Measurements from ENCODE around the gene YBX3.

The YBX3 gene

DNA sequence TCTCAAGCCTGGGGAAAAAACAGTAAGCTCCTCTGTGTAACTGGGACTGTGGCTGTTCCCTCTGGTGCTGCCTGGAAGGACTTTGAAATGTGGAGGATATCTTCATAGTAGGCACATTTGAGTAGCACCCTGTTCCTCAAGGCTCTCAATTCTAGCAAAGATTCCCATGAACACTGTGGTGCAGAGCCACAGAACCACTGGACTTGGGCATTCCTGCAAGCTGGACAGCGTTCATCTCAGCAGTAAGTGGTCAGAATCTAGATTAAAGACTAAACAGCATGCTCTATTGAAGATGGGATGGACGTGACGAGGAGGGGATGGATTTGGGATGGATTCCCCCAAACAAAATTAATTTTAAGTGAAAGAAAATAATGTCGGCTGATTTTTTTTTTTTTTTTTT lies 9.4 kb upstream of the YBX3 start:
- TF ChIP-seq GATA2 (IDR thresholded peaks at IDR 0.05; ENCODE audit: low read depth, low read length) (no peak), GATA3 (IDR thresholded peaks at IDR 0.05; ENCODE audit: low read depth, low read length) (no peak)

GRCh38 chr12:10732066-10732465 lies 8.9 kb upstream of the YBX3 start:
- no peak for TF ChIP-seq GATA3 (IDR thresholded peaks at IDR 0.05; ENCODE audit: low read depth, low read length)
- no peak for TF ChIP-seq GATA2 (IDR thresholded peaks at IDR 0.05; ENCODE audit: low read depth, low read length)

GRCh38 chr12:10730559-10730958 lies 7.4 kb upstream of the YBX3 start:
- TF ChIP-seq GATA3 (IDR thresholded peaks at IDR 0.05; ENCODE audit: low read depth, low read length) = no peak
- TF ChIP-seq GATA2 (IDR thresholded peaks at IDR 0.05; ENCODE audit: low read depth, low read length) = no peak

GRCh38 chr12:10728091-10728490 lies 5.0 kb upstream of the YBX3 start:
- no peak for TF ChIP-seq GATA2 (IDR thresholded peaks at IDR 0.05; ENCODE audit: low read depth, low read length)
- TF ChIP-seq GATA3 (IDR thresholded peaks at IDR 0.05; ENCODE audit: low read depth, low read length) = no peak

GRCh38 chr12:10726945-10727344 lies 3.8 kb upstream of the YBX3 start:
- no peak for TF ChIP-seq GATA3 (IDR thresholded peaks at IDR 0.05; ENCODE audit: low read depth, low read length)

DNA sequence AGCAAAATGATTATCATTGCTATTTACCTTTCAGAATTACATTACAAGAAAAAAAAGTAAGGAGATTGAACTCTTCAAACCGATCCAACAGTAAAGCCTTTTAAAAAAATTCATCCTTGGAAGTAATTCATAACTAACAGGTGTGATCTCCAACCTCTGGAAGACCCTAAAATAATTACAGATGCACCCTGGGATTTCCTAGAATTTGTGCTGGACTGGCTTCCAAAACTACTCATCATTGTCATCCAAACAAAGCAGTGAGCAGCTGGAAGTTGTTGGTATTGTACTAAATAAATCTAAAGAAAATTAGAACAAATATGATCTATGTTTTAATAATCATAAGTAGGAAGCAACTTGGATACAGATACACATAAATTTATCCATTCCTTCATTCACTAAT lies 1.9 kb upstream of the YBX3 start:
- TF ChIP-seq GATA3 (IDR thresholded peaks at IDR 0.05; ENCODE audit: low read depth, low read length) = no peak
- no peak for TF ChIP-seq GATA2 (IDR thresholded peaks at IDR 0.05; ENCODE audit: low read depth, low read length)

DNA sequence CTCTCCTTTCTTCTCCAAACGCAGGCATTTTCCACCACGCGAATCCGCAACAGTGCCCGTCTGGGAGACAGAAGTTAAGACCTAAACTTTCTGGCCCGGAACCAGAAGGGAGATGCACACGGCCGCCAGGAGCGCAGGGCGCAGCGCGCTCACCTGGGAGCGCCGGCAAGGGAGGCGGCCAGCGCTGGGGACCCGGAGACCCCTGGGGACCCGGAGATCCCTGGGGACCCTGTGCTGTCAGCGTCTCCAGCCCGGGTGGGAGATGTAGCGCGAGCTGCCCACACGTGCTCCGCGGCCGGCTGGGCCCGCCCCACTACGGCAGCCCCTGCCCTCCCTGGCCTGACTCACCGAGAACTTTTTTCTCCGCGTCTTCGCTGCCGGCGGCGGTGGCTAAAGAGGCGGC lies 620 bp downstream of the YBX3 start:
- no peak for TF ChIP-seq GATA2 (IDR thresholded peaks at IDR 0.05; ENCODE audit: low read depth, low read length)
- TF ChIP-seq GATA3 (IDR thresholded peaks at IDR 0.05; ENCODE audit: low read depth, low read length) = no peak

DNA sequence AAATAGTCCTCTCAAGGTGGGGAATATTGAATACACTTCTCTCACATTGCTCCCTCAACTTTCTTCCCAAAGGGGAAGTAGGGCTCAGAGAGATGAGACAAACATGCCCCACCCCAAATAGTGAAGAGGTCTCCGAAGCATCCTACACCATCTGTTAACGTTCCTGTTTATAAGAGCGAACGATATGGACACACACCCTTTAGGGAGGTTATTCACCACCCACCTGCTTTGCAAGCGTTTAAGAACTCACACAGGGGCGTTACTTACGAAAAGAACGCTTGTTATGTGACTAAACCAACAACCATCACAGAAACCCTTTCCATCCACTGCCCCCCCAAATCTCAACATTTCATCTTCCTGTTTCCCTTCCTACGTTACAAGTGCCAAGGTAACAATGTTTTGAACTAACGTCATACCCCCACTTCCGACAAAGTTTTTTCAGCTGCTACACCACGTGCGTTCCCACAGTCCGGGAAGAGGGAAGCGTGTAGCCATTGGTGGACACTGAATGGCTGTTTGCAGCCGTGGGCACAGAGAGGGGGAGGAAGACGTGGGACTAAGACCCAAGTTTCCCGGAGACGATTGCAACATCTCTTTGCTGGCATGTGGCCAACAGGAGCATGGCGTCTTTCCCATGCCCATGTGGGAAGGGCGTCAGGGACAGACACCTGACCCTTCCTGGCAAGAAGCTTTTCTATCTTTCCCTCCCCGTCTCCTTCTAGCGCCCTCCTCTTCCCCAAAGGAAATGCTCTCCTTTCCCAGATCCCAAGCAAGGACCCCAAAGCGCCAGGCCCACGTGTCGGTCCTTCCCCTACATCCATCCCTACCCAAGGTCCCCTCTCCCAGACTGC lies 1.2 kb downstream of the YBX3 start:
- TF ChIP-seq GATA3 (IDR thresholded peaks at IDR 0.05; ENCODE audit: low read depth, low read length) = no peak
- no peak for TF ChIP-seq GATA2 (IDR thresholded peaks at IDR 0.05; ENCODE audit: low read depth, low read length)

GRCh38 chr12:10720974-10721650 lies 2.0 kb downstream of the YBX3 start:
- TF ChIP-seq GATA3 (IDR thresholded peaks at IDR 0.05; ENCODE audit: low read depth, low read length) (no peak), GATA2 (IDR thresholded peaks at IDR 0.05; ENCODE audit: low read depth, low read length) (no peak)

DNA sequence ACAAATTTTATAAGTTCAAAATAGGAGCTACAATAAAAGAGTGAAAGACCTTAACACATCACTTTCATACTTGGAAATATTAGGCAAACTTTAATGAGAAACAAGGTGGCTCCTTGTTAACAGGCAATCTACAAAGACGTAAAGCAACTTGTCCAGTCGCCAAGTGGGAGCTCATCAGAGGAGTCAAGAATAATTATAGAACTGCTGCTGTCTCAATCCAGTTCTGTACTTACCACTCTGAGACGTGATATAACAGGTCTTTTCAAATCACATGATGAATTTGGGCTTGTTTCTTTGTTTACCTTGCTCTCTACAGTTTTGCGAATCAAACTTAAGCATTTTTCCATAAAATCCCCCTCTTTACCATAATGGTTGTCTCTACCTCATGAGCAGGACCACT lies 3.6 kb downstream of the YBX3 start:
- no peak for TF ChIP-seq GATA3 (IDR thresholded peaks at IDR 0.05; ENCODE audit: low read depth, low read length)
- TF ChIP-seq GATA2 (IDR thresholded peaks at IDR 0.05; ENCODE audit: low read depth, low read length) = no peak

GRCh38 chr12:10718279-10718821 lies 4.8 kb downstream of the YBX3 start:
- TF ChIP-seq GATA2 (IDR thresholded peaks at IDR 0.05; ENCODE audit: low read depth, low read length) (no peak), GATA3 (IDR thresholded peaks at IDR 0.05; ENCODE audit: low read depth, low read length) (no peak)

- TF ChIP-seq GATA2 (IDR thresholded peaks at IDR 0.05; ENCODE audit: low read depth, low read length) (no peak), GATA3 (IDR thresholded peaks at IDR 0.05; ENCODE audit: low read depth, low read length) (no peak)
These were observed 5.7 kb downstream of the YBX3 start for GRCh38 chr12:10717410-10717809.

GRCh38 chr12:10716704-10717315 lies 6.3 kb downstream of the YBX3 start:
- TF ChIP-seq GATA2 (IDR thresholded peaks at IDR 0.05; ENCODE audit: low read depth, low read length) = no peak
- no peak for TF ChIP-seq GATA3 (IDR thresholded peaks at IDR 0.05; ENCODE audit: low read depth, low read length)

DNA sequence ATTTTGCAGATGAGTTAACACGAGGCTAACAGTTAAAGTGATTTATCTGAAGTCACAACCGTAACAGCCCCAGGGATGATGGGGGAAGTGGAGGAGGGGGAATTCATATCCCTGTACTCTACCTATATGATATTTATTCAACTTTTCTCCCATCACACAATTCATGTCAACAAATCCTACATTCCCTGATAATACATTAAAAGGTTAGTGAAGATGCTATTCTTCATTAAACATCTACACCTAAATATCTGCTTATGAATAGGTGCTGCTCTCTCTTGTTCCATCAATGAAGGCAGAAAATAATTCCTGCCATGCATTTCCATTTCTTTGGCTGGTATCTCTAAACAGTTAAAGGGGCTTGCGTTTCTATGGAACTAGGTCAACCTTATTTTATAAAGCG lies 6.8 kb downstream of the YBX3 start:
- TF ChIP-seq GATA2 (IDR thresholded peaks at IDR 0.05; ENCODE audit: low read depth, low read length) (no peak), GATA3 (IDR thresholded peaks at IDR 0.05; ENCODE audit: low read depth, low read length) (no peak)
